Endothelial cell of hepatic sinusoid (primary cell): Measurements from ENCODE around the gene TNFRSF18.
"Not testable (repeated sequence)": the region's sequence is repeated elsewhere in the genome, so short reads cannot be mapped to it uniquely, and the experiment has no call there.

Source experiments
- in situ Hi-C: cut with HindIII; loops from 2 replicates; pipeline ENCODE4 v1.10.0; 2017; ENCODE audit warnings: low sequenced_read_pairs

TNFRSF18 gene

DNA sequence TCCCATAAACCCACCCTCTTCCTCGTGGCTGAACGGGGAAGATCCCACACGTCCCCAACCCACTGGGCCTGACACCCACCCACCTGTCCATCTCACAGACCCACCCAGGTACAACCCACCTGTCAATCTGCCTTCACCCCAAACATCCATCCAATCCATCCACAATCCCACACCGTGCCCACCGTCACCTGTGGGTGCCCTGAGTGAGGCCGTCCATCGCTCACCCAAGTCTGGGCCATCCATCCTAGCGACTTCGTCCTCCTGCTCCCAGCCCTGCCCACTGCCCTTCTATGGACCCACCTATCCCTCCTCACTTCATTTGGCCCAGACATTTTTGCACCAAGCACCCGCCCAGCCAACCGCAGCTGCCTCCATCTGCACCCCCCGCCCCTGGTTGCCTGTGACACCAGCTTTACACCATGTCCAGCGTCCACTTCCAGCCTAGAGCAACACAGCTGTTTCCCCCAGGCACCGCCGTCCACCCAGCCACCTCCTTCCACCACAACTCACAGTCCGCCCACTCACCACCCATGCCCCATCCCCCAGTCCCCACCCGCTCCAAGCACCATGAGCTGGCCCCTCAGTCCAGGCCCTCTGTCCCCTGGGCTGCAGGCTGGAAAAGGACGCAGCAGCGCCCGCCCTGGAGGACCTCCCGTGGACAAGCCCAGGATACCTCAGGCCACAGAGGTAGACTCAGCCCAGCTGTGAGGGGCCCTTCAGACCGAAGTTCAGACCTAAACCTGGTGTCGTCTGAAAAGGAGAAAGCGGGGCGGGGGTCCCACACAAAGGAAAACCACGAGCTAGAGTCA, 25.1 kb downstream of the TNFRSF18 start:
- in situ Hi-C loops = no loop called here

- in situ Hi-C loops = no loop called here
Measured at GRCh38 chr1:1179983-1180861, 26.2 kb downstream of the TNFRSF18 start.

DNA sequence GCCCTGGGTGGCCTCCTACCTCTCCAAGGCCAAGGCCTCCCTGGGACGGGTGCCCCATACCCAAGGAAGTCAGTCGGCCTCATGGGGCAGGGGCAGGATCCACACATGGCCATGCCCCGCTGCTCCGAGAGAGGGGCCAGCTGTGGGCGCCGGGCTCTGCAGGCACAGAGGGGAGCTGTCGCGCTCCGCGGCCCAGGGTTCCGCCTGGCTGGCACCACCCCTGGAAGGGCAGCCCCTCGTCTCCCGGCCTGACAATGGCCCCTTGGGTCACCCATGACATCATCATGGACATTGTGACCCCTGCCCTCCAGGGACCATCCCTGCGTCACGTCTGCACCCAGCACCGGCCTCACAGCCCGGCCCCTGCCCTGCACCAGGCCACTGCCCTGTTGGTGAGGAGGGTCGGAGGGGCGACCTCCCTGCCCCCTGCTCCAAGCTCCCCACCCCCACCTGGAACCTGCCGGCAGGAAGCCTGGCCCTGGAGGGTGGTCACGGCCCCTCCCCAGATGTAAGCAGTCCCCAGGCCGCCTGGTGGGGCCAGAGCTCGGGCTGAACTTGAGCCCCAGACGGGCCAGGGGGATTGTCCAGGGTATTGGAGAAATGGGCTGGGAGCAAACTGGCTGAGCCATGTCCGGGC, 26.9 kb downstream of the TNFRSF18 start:
- in situ Hi-C loops = no loop called here

GRCh38 chr1:1178794-1179331, 27.5 kb downstream of the TNFRSF18 start:
- in situ Hi-C loops = no loop called here

DNA sequence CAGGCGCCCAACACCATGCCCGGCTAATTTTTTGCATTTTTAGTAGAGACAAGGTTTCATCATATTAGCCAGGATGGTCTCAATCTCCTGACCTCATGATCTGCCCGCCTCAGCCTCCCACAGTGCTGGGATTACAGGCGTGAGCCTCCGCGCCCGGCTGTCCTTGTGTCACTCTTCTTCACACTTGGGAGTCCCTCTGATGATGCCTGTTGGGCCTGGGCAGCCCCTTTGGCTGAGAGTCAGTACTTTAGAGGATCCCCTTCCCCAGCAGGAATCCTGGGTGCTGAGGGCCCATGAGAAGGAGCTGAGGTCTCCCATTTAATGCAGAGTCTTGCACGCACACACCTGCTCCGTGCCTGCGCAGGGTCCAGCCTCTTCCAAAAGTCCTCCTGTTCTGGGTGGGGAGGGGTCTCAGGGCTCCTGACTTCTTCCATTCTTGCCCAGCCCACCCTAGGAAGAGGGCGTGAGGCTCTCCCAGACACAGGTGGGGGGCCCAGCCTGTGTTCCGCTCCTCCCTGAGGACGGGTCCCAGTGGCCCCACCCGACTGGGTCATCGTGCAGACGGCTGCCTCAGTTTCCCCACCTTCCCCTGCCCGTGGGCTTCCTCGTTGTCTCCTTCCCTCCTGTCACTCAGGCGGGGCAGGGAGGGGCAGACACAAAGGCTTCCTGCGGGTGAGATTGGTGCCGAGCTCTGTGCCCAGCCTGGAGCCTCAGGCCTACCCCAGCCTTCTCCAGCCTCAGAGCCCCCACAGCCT, 28.8 kb downstream of the TNFRSF18 start:
- in situ Hi-C loops = no loop called here

DNA sequence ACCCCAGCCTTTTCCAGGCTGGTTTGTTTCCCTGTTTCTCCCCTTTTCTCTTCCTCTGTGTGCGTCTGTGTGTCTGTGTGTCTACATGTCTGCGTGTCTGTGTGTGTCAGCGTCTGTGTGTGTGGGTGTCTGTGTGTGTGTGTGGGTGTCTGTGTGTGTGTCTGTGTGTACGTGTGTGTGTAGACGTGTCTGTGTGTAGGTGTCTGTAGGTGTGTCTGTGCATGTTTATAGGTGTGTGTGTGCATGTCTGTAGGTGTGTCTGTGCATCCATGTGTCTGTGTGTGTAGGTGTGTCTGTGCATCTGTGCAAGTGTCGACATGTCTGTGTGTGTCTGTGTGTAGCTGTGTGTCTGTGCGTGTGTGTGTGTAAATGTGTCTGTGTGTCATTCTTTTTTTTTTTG, 29.5 kb downstream of the TNFRSF18 start:
- in situ Hi-C loops = no loop called here

- in situ Hi-C loops = not testable (repeated sequence)
Measured at GRCh38 chr1:1176063-1176761, 30.2 kb downstream of the TNFRSF18 start.

GRCh38 chr1:1175221-1176062, 30.9 kb downstream of the TNFRSF18 start:
- in situ Hi-C loops = no loop called here

GRCh38 chr1:1173793-1174415, 32.5 kb downstream of the TNFRSF18 start, which contains the start of gene TTLL10:
Gene TTLL10 (plus strand): TSS chr1:1173880. CDS start chr1:1179216, 5,336 bp downstream.
- in situ Hi-C loops = loop anchor here (5.0 kb wide), 1 partner anchor 47 kb away; no protein-coding TSS in a partner anchor

DNA sequence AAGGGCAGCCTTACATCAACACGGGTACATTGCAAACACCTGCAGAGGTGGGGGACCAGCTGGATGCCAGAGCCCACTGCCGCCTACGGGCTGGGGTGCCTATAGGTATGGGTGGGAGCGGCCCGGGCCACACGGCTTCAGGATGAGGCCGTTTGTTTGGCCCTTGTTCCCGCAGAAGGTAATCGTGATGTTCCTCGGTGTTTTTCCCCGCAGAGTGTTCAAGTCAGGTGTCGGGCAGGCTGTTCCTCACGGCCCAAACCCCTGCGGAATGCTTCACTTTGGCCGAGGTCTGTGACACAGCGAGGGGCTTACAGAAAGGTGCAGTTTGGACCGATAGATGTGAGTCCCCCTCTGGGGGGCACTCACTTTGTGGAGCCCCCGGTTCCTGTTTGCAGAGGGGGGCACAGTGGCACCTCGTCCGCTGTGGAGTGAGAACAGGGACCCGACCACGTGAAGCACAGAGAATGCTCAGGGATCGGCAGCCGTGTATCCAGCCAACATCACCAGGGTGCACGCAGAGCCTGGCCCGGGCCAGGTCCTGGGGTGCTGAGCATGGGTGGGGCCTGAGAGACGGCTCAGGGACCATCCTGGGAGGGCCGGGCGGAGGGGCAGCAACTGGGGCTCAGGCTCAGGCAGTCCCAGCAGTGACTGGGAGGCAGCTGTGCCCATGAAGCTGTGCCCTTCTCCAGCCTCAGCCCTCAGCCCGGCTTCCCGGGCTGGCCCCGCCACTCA, 33.2 kb downstream of the TNFRSF18 start:
- in situ Hi-C loops = loop anchor here (5.0 kb wide), 1 partner anchor 46 kb away; no protein-coding TSS in a partner anchor

DNA sequence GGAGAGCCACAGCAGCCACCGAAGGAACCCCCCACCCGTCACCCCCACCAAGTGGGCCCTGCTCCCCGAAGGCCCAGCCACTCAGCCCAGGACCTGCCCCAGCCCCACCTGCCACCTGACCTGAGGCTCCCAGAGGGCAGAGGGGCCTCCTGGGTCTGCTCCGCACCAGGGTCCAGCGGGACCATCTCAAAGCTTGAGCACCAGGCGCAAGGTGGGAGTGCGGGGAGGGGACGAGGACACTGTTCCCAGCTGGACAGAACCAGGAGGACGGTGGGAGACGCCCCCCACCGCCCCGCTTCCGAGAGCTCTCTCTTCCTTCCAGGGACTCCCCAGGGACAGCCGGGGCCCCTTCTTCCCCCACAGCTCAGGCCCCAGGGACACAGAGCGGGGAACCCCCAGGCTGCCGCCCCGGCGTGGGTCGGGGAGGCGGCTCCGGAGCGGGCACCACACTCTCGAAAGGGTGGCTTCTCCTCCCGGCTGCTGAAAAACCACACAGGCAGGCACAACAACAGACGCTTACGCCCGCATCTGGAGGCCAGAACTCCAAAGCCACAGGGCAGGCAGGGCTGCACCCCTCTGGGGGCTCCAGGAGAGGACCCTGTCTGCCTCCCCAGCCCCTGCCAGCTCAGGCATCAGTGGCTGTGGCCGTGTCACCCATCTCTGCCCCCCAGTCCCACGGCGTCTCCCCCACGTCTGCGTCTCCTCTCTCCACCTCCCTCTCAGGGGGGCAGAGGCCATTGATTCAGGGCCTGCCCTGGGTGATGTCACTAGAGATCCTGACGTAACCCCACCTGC, 34.6 kb downstream of the TNFRSF18 start:
- in situ Hi-C loops = loop anchor here (5.0 kb wide), 1 partner anchor 44 kb away; no protein-coding TSS in a partner anchor

DNA sequence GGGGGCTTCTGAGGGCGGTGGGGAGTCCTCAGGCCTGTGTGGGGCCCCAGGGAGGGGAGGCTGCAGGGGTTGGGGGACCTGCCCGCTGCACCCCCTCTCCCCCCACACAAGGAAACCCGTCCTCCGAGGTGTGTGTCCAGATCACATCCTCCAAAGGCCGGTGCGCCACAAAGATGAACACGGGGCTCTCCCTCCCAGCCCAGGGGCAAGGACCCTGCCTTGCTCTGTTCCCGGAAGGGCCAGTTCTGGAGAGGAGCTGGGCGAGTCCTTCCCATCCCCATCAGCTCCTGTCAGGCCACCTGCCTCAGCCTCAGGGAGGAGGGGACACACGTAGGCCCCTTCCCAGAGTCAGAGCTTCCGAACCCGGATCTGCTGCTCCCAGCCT, 35.2 kb downstream of the TNFRSF18 start:
- in situ Hi-C loops = loop anchor here (5.0 kb wide), 1 partner anchor 44 kb away; no protein-coding TSS in a partner anchor

DNA sequence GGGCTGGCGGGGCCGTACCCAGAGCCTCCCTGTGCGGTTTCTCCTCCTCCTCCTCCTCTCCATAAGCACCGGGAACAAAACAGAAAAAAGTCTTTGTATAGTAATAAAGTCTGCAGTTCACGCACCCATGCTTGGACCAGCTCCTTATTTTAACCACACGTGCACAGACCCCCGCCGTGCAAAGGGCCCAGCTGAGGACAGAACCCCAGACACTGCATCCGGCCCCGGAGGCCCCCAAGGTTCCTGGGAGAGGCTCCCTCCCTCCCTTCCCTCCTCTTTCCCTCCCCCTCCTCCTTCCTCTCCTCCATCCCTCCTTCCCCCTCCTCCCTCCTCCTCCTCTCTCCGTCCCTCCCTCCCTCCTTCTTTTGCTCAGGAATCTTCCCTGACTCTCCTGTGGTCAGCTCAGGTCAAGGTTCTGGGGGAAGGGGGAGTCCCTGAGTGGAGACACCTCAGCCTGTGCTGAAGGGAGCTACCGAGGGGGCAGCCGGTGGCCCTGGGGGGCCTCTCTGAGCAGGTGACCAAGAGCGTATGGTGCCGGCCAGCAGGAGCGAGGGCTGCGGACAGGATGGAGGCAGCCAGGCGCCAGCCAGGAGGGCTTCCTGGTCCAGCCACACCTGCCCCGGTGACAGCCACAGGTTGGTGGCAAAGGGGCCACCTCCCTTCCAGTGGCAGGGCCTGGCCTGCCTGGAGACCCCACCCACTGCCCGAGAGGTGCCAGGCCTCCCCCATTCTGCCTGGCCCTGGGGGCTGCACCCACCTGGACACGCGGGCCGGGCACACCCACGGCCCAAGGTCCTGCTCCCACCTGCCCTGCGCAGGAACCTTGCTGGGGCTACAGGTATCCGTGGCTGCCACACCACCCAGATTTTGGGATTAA, 35.9 kb downstream of the TNFRSF18 start:
- in situ Hi-C loops = loop anchor here (5.0 kb wide), 1 partner anchor 43 kb away; no protein-coding TSS in a partner anchor

- in situ Hi-C loops = loop anchor here (5.0 kb wide), 1 partner anchor 42 kb away; no protein-coding TSS in a partner anchor
Measured at GRCh38 chr1:1169429-1170214, 36.8 kb downstream of the TNFRSF18 start.
